GM12874 (cell line): ENCODE data around the gene HEYL.

Experiments
- TF ChIP-seq, protein P1 (sequence below): IDR thresholded peaks from 2 replicates; pipeline ENCODE4 v1.5.1; 2011; ENCODE audit warnings: low read depth, mild to moderate bottlenecking, control low read depth, low read length, moderate library complexity; ENCODE audit not compliant: insufficient read depth

Gene HEYL

DNA sequence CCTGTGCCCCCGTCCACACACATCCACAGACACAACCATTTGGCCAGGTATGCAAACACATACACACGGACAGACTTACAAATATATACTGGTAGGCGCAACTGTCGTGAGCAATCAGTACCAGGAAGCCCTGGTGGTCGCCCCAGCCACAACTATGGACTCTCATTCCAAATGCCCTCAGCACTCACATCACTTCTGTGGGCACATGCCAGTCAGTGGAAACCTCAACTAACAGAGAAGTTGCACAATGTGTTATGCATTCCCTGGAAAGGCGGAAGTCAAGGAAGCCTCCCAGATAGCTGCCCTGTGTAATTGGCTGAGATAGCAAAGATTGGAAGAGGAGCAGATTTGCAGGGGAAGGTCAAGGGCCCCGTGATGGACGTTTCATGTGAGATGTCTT is 1.4 kb upstream of the HEYL start:
- TF ChIP-seq, protein P1, sequence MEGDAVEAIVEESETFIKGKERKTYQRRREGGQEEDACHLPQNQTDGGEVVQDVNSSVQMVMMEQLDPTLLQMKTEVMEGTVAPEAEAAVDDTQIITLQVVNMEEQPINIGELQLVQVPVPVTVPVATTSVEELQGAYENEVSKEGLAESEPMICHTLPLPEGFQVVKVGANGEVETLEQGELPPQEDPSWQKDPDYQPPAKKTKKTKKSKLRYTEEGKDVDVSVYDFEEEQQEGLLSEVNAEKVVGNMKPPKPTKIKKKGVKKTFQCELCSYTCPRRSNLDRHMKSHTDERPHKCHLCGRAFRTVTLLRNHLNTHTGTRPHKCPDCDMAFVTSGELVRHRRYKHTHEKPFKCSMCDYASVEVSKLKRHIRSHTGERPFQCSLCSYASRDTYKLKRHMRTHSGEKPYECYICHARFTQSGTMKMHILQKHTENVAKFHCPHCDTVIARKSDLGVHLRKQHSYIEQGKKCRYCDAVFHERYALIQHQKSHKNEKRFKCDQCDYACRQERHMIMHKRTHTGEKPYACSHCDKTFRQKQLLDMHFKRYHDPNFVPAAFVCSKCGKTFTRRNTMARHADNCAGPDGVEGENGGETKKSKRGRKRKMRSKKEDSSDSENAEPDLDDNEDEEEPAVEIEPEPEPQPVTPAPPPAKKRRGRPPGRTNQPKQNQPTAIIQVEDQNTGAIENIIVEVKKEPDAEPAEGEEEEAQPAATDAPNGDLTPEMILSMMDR: no peak

DNA sequence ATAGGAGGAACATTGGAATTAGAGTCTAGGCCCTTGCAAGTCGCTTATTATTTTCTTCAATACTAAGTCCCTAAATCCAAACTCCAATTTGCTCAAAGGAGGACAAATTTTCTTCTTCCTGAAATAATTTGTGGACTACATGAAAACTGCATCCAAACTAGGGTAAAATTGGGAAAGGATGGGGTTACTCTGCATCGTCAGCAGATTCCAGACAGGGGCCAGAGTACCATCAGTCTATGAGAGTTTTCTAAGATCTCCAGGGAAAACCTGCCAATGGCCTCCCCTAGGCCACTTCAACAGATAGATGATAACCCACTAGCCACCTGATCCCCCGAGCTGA is 508 bp downstream of the HEYL start:
- TF ChIP-seq, protein P1: no peak

DNA sequence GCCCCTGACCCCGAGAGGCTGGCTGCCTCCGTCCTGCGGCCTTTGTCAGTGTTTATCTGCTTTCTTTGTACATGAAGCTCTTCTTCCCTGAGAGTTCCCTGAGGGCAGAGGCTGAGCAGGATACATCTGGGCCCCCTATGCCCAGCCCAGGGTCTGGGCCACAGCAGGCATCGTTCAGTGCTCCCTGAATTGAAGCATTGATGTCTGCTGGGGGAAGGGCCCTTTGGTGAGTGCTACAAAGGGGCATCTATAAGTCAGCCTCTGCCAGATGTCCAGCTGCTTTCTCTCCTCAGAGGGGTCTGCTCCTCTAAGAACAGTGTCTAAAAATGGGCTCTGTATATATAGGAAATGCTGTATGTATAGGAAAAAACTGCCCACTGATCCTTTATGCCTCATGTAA is 2.1 kb downstream of the HEYL start:
- TF ChIP-seq, protein P1: no peak

- TF ChIP-seq, protein P1: no peak
Observed at GRCh38 chr1:39635871-39636210, 3.6 kb downstream of the HEYL start.

- TF ChIP-seq, protein P1: no peak
Observed at GRCh38 chr1:39635205-39635870, 4.1 kb downstream of the HEYL start.

- TF ChIP-seq, protein P1: no peak
Observed at GRCh38 chr1:39633422-39633821, 6.0 kb downstream of the HEYL start.

DNA sequence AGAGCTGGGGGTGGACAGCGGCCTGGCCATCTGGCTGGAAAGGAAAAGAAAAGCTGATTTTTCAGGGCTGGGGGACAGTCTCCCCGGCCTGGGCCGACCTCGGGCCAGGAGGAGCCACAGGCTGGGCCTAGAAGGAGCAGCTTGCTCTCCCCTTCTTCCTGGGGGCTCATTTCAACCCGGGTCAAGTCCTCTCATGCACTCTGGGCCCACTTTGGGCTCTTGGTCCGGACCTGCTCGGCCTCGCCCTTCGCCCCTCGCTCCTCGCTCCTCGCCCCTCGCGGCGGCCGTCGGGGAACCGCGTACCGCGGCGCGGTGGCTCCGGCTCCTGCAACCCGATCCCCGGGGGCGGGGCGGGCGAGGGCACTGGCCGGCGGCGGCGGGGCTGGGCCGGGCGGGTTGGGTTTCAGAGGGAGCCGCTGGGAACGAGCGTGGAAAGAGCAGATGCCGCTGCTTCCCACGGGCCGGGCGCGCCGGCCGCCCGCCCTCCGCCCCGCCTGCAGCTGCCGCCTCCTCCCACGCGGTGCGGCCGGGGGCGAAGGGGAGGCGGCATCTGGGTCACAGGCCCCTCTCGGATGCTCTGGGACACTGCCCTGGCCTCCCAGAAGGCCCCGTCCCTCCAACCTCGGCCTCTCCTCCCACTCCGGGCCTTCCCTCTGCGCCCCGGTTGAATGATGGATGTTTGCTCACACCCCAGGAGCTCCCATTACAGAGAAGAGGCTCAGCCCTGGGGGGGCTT is 6.6 kb downstream of the HEYL start:
- TF ChIP-seq, protein P1: no peak

DNA sequence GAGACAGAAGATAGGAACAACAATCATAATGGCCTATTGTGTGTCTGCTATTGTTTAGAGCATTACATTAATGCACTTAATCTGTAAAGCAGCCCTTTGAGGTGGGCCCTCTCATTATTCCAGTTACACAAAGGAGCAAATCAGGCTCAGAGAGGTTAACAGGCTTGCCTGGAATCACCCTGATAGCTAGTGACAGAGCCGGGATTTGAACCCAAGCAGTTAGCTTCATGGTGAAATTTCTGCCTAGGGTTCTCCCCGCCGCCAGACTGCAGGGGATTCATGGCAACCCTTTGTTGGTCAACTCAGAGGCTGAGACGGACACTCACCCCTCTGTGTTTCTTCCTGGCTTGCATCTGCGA is 7.1 kb downstream of the HEYL start:
- TF ChIP-seq, protein P1: no peak
